IMR-90 (cell line): ENCODE measurements around the gene SRRM3. TPM values are rescaled to one million over a fixed set of nuclear protein-coding genes. Genes with fewer than 3 reads are reported as not detected.
A peak's percentile ranks its signal among the peaks of the same experiment; 100 is the strongest.

ENCODE experiments used
- ATAC-seq: fragments of 200-7000 bp; cut with Tn5 transposase; 2 replicates; pipeline ENCODE4 v1.9.1; 2020; ENCODE audit warnings: low read depth, mild to moderate bottlenecking, moderate library complexity
- BruUV-seq: library from RNA; stranded (reverse); fragments of 400-500 nt; replicated peaks from 2 replicates; lab custom pipeline; 2021; lab: Mats Ljungman, UMichigan
- CTCF ChIA-PET: fragments of 300-600 bp; formaldehyde crosslinking; extraction: SDS; loops from one replicate; lab custom pipeline; 2021; ENCODE audit warnings: antibody characterized with exemption; lab: Yijun Ruan, JAX
- POLR2A ChIA-PET: fragments of 300-600 bp; sonication (Branson Sonifier 250); formaldehyde crosslinking; loops from one replicate; lab custom pipeline; 2022; ENCODE audit warnings: antibody characterized with exemption; ENCODE audit not compliant: unreplicated experiment; lab: Charles Lee
- DNase-seq: peaks from one replicate; pipeline ENCODE4 v3.0.0; 2013
- H2AFZ ChIP-seq: replicated peaks from 2 replicates; pipeline ENCODE3; 2013; ENCODE audit warnings: low read length, mild to moderate bottlenecking; ENCODE audit not compliant: poor library complexity
- H2AK5ac ChIP-seq: 2 replicates; pipeline ENCODE4 v1.6.1; 2013; ENCODE audit warnings: low read depth, low read length, inconsistent platforms
- H2AK9ac ChIP-seq: replicated peaks from 2 replicates; pipeline ENCODE3; 2013; ENCODE audit warnings: mild to moderate bottlenecking, low read depth, low read length, moderate library complexity; ENCODE audit not compliant: poor library complexity
- H2BK120ac ChIP-seq: 2 replicates; pipeline ENCODE4 v1.6.1; 2013; ENCODE audit warnings: low read depth, low read length, inconsistent platforms
- H2BK15ac ChIP-seq: 3 replicates; pipeline ENCODE4 v1.6.1; 2013; ENCODE audit warnings: low read depth, low read length, inconsistent platforms
- H2BK20ac ChIP-seq: 2 replicates; pipeline ENCODE4 v1.6.1; 2013; ENCODE audit warnings: low read depth, mild to moderate bottlenecking, inconsistent platforms, low read length, moderate library complexity
- H2BK5ac ChIP-seq: 2 replicates; pipeline ENCODE4 v1.6.1; 2013; ENCODE audit warnings: mild to moderate bottlenecking, low read depth, low read length, inconsistent platforms; ENCODE audit not compliant: poor library complexity, severe bottlenecking
- H3K14ac ChIP-seq: replicated peaks from 2 replicates; pipeline ENCODE4 v1.6.1; 2013; ENCODE audit warnings: low read depth, low read length, inconsistent platforms
- H3K18ac ChIP-seq: 2 replicates; pipeline ENCODE4 v1.6.1; 2013; ENCODE audit warnings: low read depth, low read length, control low read depth
- H3K23ac ChIP-seq: 2 replicates; pipeline ENCODE4 v1.6.1; 2013; ENCODE audit warnings: low read depth, low read length, inconsistent platforms
- H3K27ac ChIP-seq: 2 replicates; pipeline ENCODE4 v1.5.1; 2013; ENCODE audit warnings: mild to moderate bottlenecking, control low read depth, low read length; ENCODE audit not compliant: insufficient read depth
- H3K27me3 ChIP-seq: 2 replicates; pipeline ENCODE4 v1.6.1; 2013; ENCODE audit warnings: low read length; ENCODE audit not compliant: control insufficient read depth, insufficient read depth
- H3K36me3 ChIP-seq: 2 replicates; pipeline ENCODE4 v1.6.1; 2013; ENCODE audit warnings: low read length, mixed read lengths; ENCODE audit not compliant: control insufficient read depth, insufficient read depth
- H3K4ac ChIP-seq: 2 replicates; pipeline ENCODE4 v1.6.1; 2013; ENCODE audit warnings: low read depth, low read length, inconsistent platforms
- H3K4me1 ChIP-seq: 2 replicates; pipeline ENCODE4 v1.6.1; 2013; ENCODE audit warnings: low read length, mixed read lengths; ENCODE audit not compliant: control insufficient read depth, insufficient read depth
- H3K4me2 ChIP-seq: 2 replicates; pipeline ENCODE4 v1.6.1; 2013; ENCODE audit warnings: low read depth, mild to moderate bottlenecking, control low read depth, low read length, moderate library complexity
- H3K4me3 ChIP-seq: 2 replicates; pipeline ENCODE4 v1.5.1; 2013; ENCODE audit warnings: low read depth, mild to moderate bottlenecking, control low read depth, low read length, moderate library complexity; ENCODE audit not compliant: insufficient read depth
- H3K56ac ChIP-seq: 2 replicates; pipeline ENCODE4 v1.6.1; 2013; ENCODE audit warnings: low read length, inconsistent platforms; ENCODE audit not compliant: insufficient read depth; ENCODE audit errors: extremely low read depth
- H3K79me1 ChIP-seq, 2 experiments: 2 replicates each; pipeline ENCODE4 v1.6.1; 2013; ENCODE audit warnings: low read length in 2 of 2, inconsistent platforms in 1 of 2, low read depth in 1 of 2
- H3K9ac ChIP-seq: 2 replicates; pipeline ENCODE4 v1.6.1; 2013; ENCODE audit warnings: low read depth, low read length, control low read depth
- H3K9me1 ChIP-seq: 2 replicates; pipeline ENCODE4 v1.6.1; 2013; ENCODE audit warnings: low read length, inconsistent platforms; ENCODE audit not compliant: insufficient read depth
- H3K9me3 ChIP-seq: 2 replicates; pipeline ENCODE4 v1.6.1; 2013; ENCODE audit warnings: low read length; ENCODE audit not compliant: control insufficient read depth, insufficient read depth
- H4K20me1 ChIP-seq: 2 replicates; pipeline ENCODE4 v1.6.1; 2013; ENCODE audit warnings: low read length, inconsistent platforms; ENCODE audit not compliant: insufficient read depth
- H4K5ac ChIP-seq: 2 replicates; pipeline ENCODE4 v1.6.1; 2013; ENCODE audit warnings: mild to moderate bottlenecking, low read depth, low read length, control low read depth
- H4K8ac ChIP-seq, 2 experiments: 2 replicates each; pipeline ENCODE4 v1.6.1; 2013; ENCODE audit warnings: low read depth in 2 of 2, low read length in 2 of 2, control low read depth in 1 of 2, inconsistent platforms in 1 of 2
- H4K91ac ChIP-seq: 2 replicates; pipeline ENCODE4 v1.6.1; 2013; ENCODE audit warnings: low read depth, low read length, inconsistent platforms; ENCODE audit not compliant: insufficient read depth
- CHD1 ChIP-seq: IDR thresholded peaks from 2 replicates; pipeline ENCODE4 v1.6.1; 2012; ENCODE audit warnings: low read depth, low read length, improper control_type of control experiment
- ELK1 ChIP-seq: fragments of 150-350 bp; IDR thresholded peaks from 2 replicates; pipeline ENCODE4 v1.6.1; 2016; ENCODE audit warnings: low read depth, mild to moderate bottlenecking, low read length, moderate library complexity, borderline replicate concordance
- FOS ChIP-seq: fragments of 150-350 bp; IDR thresholded peaks from 2 replicates; pipeline ENCODE4 v1.6.1; 2016; ENCODE audit warnings: low read depth, low read length
- MAZ ChIP-seq: IDR thresholded peaks from 2 replicates; pipeline ENCODE4 v1.6.1; 2012; ENCODE audit warnings: low read depth, mild to moderate bottlenecking, low read length, improper control_type of control experiment, moderate library complexity, borderline replicate concordance
- NFE2L2 ChIP-seq: fragments of 150-350 bp; IDR thresholded peaks from 2 replicates; pipeline ENCODE4 v1.6.1; 2016; ENCODE audit warnings: low read depth, mild to moderate bottlenecking, low read length
- POLR2A ChIP-seq: IDR thresholded peaks from 2 replicates; pipeline ENCODE4 v1.6.1; 2012; ENCODE audit warnings: mild to moderate bottlenecking, low read depth, low read length
- RCOR1 ChIP-seq: IDR thresholded peaks from 2 replicates; pipeline ENCODE4 v1.6.1; 2012; ENCODE audit warnings: mild to moderate bottlenecking, low read length, improper control_type of control experiment; ENCODE audit not compliant: insufficient replicate concordance
- RFX5 ChIP-seq: IDR thresholded peaks from 2 replicates; pipeline ENCODE4 v1.8.0; 2012; ENCODE audit warnings: low read depth, mild to moderate bottlenecking, low read length, moderate library complexity
- SMC3 ChIP-seq: fragments of 150-350 bp; IDR thresholded peaks from 2 replicates; pipeline ENCODE4 v1.6.1; 2016; ENCODE audit warnings: low read depth, mild to moderate bottlenecking, antibody characterized with exemption, low read length, moderate library complexity
- USF2 ChIP-seq: fragments of 150-350 bp; IDR thresholded peaks from 2 replicates; pipeline ENCODE4 v1.6.1; 2017; ENCODE audit warnings: mild to moderate bottlenecking, antibody characterized with exemption, low read length, low read depth
- WGBS, 2 experiments: methylation state at CpG; one replicate each; pipeline versions ENCODE4 v1.1.5 to v1.1.7; 2013; ENCODE audit warnings: missing lambda C conversion rate in 2 of 2; ENCODE audit not compliant: insufficient read length in 1 of 2; ENCODE audit errors: extremely low coverage in 2 of 2; 5-methylcytosine and 5-hydroxymethylcytosine counted together
- dilution Hi-C: fragments of 300-500 bp; cut with HindIII; formaldehyde crosslinking; loops from one replicate; pipeline ENCODE4 v1.14.3; 2018; ENCODE audit warnings: low sequenced_read_pairs; ENCODE audit not compliant: unreplicated experiment
- in situ Hi-C: fragments of 300-500 bp; cut with MboI; formaldehyde crosslinking; loops from 3 replicates; pipeline ENCODE4 v1.14.3; 2019; ENCODE audit warnings: low sequenced_read_pairs, inconsistent platforms, mixed read lengths
- intact Hi-C: fragments of 100-400 bp; cut with micrococcal nuclease; formaldehyde crosslinking; loops from 2 replicates; pipeline ENCODE4 v1.10.0; 2022
- polyA plus RNA-seq, 3 experiments: library from polyadenylated mRNA; depleted of rRNA; stranded (reverse); fragments of >200 nt; gene quantifications; 2 replicates each; pipeline ENCODE4 v1.2.3, GENCODE V29; 2012; ENCODE audit warnings: low replicate concordance in 1 of 3
- total RNA-seq: library from RNA; depleted of rRNA; stranded (reverse); fragments of >200 nt; gene quantifications from 2 replicates; pipeline ENCODE4 v1.2.3, GENCODE V29; 2012

The SRRM3 gene
- total and polyA plus RNA-seq, 2 of the 4 experiments (the other 2 are of a cell fraction): 0.18 to 2.5 TPM

GRCh38 chr7:76261931-76262330 lies 60.2 kb downstream of the SRRM3 start:
- Histone ChIP-seq H3K36me3 (no peaks in the 10 kb centered on the region), H3K9me3 (no peaks in the 10 kb centered on the region), H2AK9ac (peak overlapping the region; percentile 16), H3K4me2 (no peak overlapping the region), H3K27me3 (peaks cover 29% of the 10 kb centered on the region), H3K79me1 (no peaks in the 10 kb centered on the region), H3K56ac (no peak overlapping the region), H3K9ac (no peak overlapping the region), H2BK15ac (no peak overlapping the region), H2BK20ac (no peak overlapping the region), H3K23ac (no peak overlapping the region), H4K91ac (no peak overlapping the region), H3K18ac (no peak overlapping the region), H4K5ac (no peak overlapping the region), H2BK5ac (no peak overlapping the region), H2AK5ac (no peak overlapping the region), H3K9me1 (no peaks in the 10 kb centered on the region), H4K20me1 (no peaks in the 10 kb centered on the region), H3K4me1 (no peaks in the 10 kb centered on the region), H3K27ac (no peak overlapping the region), H3K14ac (no peak overlapping the region), H3K4me3 (no peak overlapping the region), H2AFZ (no peak overlapping the region), H4K8ac (no peak overlapping the region), H3K4ac (no peak overlapping the region), H2BK120ac (no peak overlapping the region)
- in situ Hi-C loops: no loop called here
- ATAC-seq: no peak
- ChIA-PET POLR2A (no interaction called here), CTCF (interaction anchor here (0.5 to 1.8 kb wide), 3 partner anchors 8 to 84 kb away, joined by 3 to 14 read pairs (median 3); no protein-coding TSS in a partner anchor)
- intact Hi-C loops: loop anchor here (2.0 kb wide), 1 partner anchor 53 kb away; no protein-coding TSS in a partner anchor
- no peak for DNase-seq
- no TSS peak for BruUV-seq
- WGBS, 2 experiments: no CpG with 5 or more reads among the region's 4 CpGs
- dilution Hi-C loops: no loop called here
- TF ChIP-seq POLR2A: no peak
- TF ChIP-seq MAZ: no peak
- TF ChIP-seq ELK1: no peak
- no peak for TF ChIP-seq NFE2L2
- no peak for TF ChIP-seq RCOR1
- TF ChIP-seq SMC3: no peak
- no peak for TF ChIP-seq FOS
- TF ChIP-seq CHD1: no peak
- TF ChIP-seq RFX5: no peak
- no peak for TF ChIP-seq USF2
